Neural cell (in vitro differentiated cells): Measurements from ENCODE around the gene GPAT3. TPM values are rescaled to one million over a fixed set of nuclear protein-coding genes. Genes with fewer than 3 reads are reported as not detected.

ENCODE experiments used
- H2AFZ ChIP-seq: fragments of 200-600, 300-800 bp; sonication (generic), shearing (Covaris generic); 2 replicates; pipeline ENCODE4 v1.6.0; 2014; ENCODE audit warnings: low read depth, mild to moderate bottlenecking, antibody characterized with exemption, low read length, moderate library complexity
- H3F3A ChIP-seq: fragments of 200-600 bp; shearing (Covaris generic); 2 replicates; pipeline ENCODE4 v1.6.1; 2016; ENCODE audit warnings: mild to moderate bottlenecking, moderate library complexity, mixed read lengths, antibody characterized with exemption, low read length; ENCODE audit not compliant: insufficient read depth, poor library complexity, severe bottlenecking
- H3K27ac ChIP-seq: fragments of 200-600, 300-800 bp; sonication (generic), shearing (Covaris generic); 2 replicates; pipeline ENCODE4 v1.5.1; 2014; ENCODE audit warnings: mild to moderate bottlenecking, low read length, moderate library complexity
- H3K27me3 ChIP-seq: fragments of 300-800, 200-600 bp; sonication (generic), shearing (Covaris generic); 2 replicates; pipeline ENCODE4 v1.6.0; 2014; ENCODE audit warnings: mild to moderate bottlenecking, low read depth, low read length, moderate library complexity; ENCODE audit not compliant: insufficient read depth
- H3K36me3 ChIP-seq: fragments of 300-800, 200-600 bp; sonication (generic), shearing (Covaris generic); 2 replicates; pipeline ENCODE4 v1.5.1; 2014; ENCODE audit warnings: mild to moderate bottlenecking, antibody characterized with exemption, low read length, moderate library complexity; ENCODE audit not compliant: insufficient read depth
- H3K4me2 ChIP-seq: fragments of 300-800, 200-600 bp; sonication (generic), shearing (Covaris generic); 2 replicates; pipeline ENCODE4 v1.6.0; 2014; ENCODE audit warnings: mild to moderate bottlenecking, low read length
- H3K4me3 ChIP-seq: fragments of 300-800, 200-600 bp; sonication (generic), shearing (Covaris generic); 2 replicates; pipeline ENCODE4 v1.5.1; 2014; ENCODE audit warnings: mild to moderate bottlenecking, low read length, moderate library complexity
- H3K79me2 ChIP-seq: fragments of 200-600 bp; shearing (Covaris generic); replicated peaks from 2 replicates; pipeline ENCODE4 v1.6.0; 2014; ENCODE audit warnings: mild to moderate bottlenecking, low read length, moderate library complexity; ENCODE audit not compliant: insufficient read depth
- H3K9ac ChIP-seq: fragments of 300-800, 200-600 bp; sonication (generic), shearing (Covaris generic); 2 replicates; pipeline ENCODE4 v1.6.1; 2016; ENCODE audit warnings: mild to moderate bottlenecking, low read length, mixed read lengths
- H3K9me2 ChIP-seq: fragments of 200-600 bp; shearing (Covaris generic); 2 replicates; pipeline ENCODE4 v1.6.1; 2016; ENCODE audit warnings: mild to moderate bottlenecking, low read length, mixed read lengths; ENCODE audit not compliant: insufficient read depth
- H3K9me3 ChIP-seq: fragments of 200-600, 300-800 bp; sonication (generic), shearing (Covaris generic); 2 replicates; pipeline ENCODE4 v1.6.1; 2016; ENCODE audit warnings: mild to moderate bottlenecking, mixed run types, low read length, moderate library complexity, mixed read lengths
- H4K20me1 ChIP-seq: fragments of 200-600 bp; shearing (Covaris generic); 2 replicates; pipeline ENCODE4 v1.6.1; 2016; ENCODE audit warnings: mild to moderate bottlenecking, mixed run types; ENCODE audit not compliant: insufficient read depth
- EZH2 ChIP-seq: fragments of 200-600, 300-800 bp; shearing (Covaris generic), sonication (generic); IDR thresholded peaks from 2 replicates; pipeline ENCODE4 v1.6.1; 2014; ENCODE audit warnings: antibody characterized with exemption, low read length, borderline replicate concordance, mild to moderate bottlenecking; ENCODE audit not compliant: insufficient read depth, poor library complexity, severe bottlenecking
- MXI1 ChIP-seq: fragments of 450-650 bp; conservative IDR thresholded peaks from 2 replicates; pipeline ENCODE4 v1.6.1; 2014; ENCODE audit warnings: antibody characterized with exemption, mild to moderate bottlenecking; ENCODE audit not compliant: poor library complexity, severe bottlenecking
- RAD21 ChIP-seq: fragments of 450-650 bp; conservative IDR thresholded peaks from 2 replicates; pipeline ENCODE4 v1.6.1; 2014; ENCODE audit warnings: antibody characterized with exemption, mild to moderate bottlenecking, moderate library complexity
- REST ChIP-seq: IDR thresholded peaks from 2 replicates; pipeline ENCODE4 v1.6.1; 2012; ENCODE audit warnings: borderline replicate concordance
- SMC3 ChIP-seq: fragments of 450-650 bp; conservative IDR thresholded peaks from 2 replicates; pipeline ENCODE4 v1.6.1; 2014; ENCODE audit warnings: antibody characterized with exemption, mild to moderate bottlenecking, moderate library complexity; ENCODE audit not compliant: poor library complexity
- polyA plus RNA-seq: library from polyadenylated mRNA; depleted of rRNA; stranded (reverse); fragments of >200 nt; gene quantifications from 2 replicates; pipeline ENCODE4 v1.2.3, GENCODE V29; 2014
- TF ChIP-seq, protein P1 (sequence below): fragments of 450-650 bp; IDR thresholded peaks from 2 replicates; pipeline ENCODE4 v1.5.1; 2014; ENCODE audit warnings: antibody characterized with exemption, mild to moderate bottlenecking, moderate library complexity; ENCODE audit not compliant: poor library complexity, severe bottlenecking

The GPAT3 gene
- polyA plus RNA-seq, 1 donor from 2014 or later: not detected

GRCh38 chr4:83510442-83510841, 25.5 kb upstream of the GPAT3 start:
- Histone ChIP-seq H3K27ac (no peak overlapping the region), H3K4me3 (no peak overlapping the region), H3K36me3 (no peaks in the 10 kb centered on the region), H3K27me3 (no peaks in the 10 kb centered on the region), H3K9me2 (no peaks in the 10 kb centered on the region), H3K9ac (no peak overlapping the region), H2AFZ (no peak overlapping the region), H3K9me3 (no peaks in the 10 kb centered on the region), H4K20me1 (no peaks in the 10 kb centered on the region), H3K4me2 (no peak overlapping the region), H3F3A (no peaks in the 10 kb centered on the region), H3K79me2 (no peaks in the 10 kb centered on the region)
- no peak for TF ChIP-seq EZH2
- no peak for TF ChIP-seq REST
- TF ChIP-seq RAD21: no peak

DNA sequence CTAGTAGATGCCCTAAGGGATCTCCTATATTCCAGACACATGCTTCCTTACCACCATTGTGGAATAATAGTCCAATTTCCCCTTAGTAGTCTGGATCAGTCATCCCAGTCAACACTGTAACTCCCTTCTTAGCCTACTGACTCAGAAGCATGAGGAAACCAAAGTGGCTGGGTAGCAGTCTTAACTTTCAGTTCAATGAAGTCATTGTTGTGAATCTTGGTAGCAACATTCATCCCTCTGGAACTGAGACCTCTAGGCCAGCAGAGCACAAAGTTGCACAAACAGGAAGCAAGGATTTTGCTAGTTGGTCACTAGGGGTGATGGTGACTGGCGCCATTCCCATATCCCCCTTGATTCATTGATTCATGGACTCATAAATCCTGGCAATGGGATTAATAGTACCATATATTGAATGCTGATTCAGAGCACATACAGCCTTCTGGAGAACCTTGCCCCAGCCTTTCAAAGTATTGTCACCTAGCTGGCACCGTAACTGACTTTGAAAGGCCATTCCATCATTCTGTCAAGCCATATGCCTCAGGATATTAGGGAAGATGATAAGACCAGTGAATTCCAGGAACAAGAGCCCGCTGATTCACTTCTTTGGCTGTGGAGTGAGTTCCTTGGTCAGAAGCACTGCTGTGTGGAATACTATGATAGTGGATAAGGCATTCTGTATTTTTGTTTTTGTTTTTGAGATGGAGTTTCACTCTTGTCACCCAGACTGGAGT, 19.7 kb upstream of the GPAT3 start:
- H3K79me2 ChIP-seq: no peaks in the 10 kb centered on the region
- TF ChIP-seq REST (no peak), EZH2 (no peak), SMC3 (no peak), MXI1 (no peak), RAD21 (no peak)
- TF ChIP-seq, protein P1, sequence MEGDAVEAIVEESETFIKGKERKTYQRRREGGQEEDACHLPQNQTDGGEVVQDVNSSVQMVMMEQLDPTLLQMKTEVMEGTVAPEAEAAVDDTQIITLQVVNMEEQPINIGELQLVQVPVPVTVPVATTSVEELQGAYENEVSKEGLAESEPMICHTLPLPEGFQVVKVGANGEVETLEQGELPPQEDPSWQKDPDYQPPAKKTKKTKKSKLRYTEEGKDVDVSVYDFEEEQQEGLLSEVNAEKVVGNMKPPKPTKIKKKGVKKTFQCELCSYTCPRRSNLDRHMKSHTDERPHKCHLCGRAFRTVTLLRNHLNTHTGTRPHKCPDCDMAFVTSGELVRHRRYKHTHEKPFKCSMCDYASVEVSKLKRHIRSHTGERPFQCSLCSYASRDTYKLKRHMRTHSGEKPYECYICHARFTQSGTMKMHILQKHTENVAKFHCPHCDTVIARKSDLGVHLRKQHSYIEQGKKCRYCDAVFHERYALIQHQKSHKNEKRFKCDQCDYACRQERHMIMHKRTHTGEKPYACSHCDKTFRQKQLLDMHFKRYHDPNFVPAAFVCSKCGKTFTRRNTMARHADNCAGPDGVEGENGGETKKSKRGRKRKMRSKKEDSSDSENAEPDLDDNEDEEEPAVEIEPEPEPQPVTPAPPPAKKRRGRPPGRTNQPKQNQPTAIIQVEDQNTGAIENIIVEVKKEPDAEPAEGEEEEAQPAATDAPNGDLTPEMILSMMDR: no peak

More for the DNA sequence above, 19.7 kb upstream of the GPAT3 start:
- H3F3A ChIP-seq: no peaks in the 10 kb centered on the region
- H3K36me3 ChIP-seq: no peaks in the 10 kb centered on the region
- no peak overlapping the region for H2AFZ ChIP-seq
- H3K9me2 ChIP-seq: no peaks in the 10 kb centered on the region
- no peaks in the 10 kb centered on the region for H3K9me3 ChIP-seq
- H3K4me3 ChIP-seq: no peak overlapping the region
- no peak overlapping the region for H3K9ac ChIP-seq
- H3K4me2 ChIP-seq: no peak overlapping the region
- no peak overlapping the region for H3K27ac ChIP-seq
- H4K20me1 ChIP-seq: no peaks in the 10 kb centered on the region
- H3K27me3 ChIP-seq: no peaks in the 10 kb centered on the region
